GM10847 (cell line): ENCODE results near the gene GRID1.

ENCODE experiments used
- POLR2A ChIP-seq: IDR thresholded peaks from 2 replicates; pipeline ENCODE4 v1.6.1; 2011; ENCODE audit not compliant: insufficient read length; ENCODE audit errors: extremely low read depth

The GRID1 gene

DNA sequence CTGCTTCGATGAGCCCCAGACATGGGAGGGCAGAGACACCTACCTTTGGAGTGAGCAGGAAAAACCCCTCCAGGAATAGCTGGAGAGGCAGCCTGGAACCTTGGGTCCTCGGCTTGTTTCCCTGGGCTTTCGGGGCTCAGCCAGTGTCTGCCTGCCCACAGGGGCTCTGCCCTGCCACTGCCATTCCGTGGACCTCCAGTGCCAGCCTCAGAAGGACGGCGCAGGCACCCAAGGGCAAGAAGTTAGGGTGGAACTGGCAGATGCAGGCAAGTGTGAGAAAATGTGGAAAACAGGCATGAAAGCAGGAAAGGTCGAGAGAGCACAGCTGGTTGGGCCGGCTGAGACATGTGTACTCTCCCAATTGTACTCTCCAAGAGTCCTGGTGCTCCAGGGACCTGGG lies 281.5 kb downstream of the GRID1 start:
- no peak for TF ChIP-seq POLR2A

GRCh38 chr10:86084585-86084984 lies 282.0 kb downstream of the GRID1 start:
- TF ChIP-seq POLR2A = no peak

DNA sequence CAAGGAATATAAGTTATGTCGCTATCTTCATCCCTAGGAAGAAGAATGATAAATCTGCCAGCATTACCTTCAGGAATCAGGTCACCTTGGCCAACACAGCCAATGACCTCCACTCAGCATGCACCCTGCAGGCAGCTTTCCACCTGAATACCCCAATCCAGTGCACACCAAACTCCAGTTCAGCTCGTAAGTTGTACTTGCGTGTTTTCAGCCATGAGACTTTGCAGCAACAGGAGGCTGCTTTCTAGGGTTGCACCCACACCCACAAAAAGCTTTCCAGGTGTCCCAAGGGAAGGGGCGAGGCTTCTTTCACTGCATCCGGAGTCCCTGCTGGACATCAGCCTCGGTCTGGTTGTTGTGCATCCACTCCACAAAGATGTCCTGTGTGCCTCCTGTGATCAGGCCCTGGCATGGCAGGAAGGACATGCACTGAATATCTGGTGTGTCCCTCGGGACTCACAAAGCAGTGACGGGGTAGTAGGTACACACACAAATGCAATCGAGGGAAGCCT lies 282.9 kb downstream of the GRID1 start:
- no peak for TF ChIP-seq POLR2A

- no peak for TF ChIP-seq POLR2A
Observed at GRCh38 chr10:86083206-86083605, 283.4 kb downstream of the GRID1 start.

DNA sequence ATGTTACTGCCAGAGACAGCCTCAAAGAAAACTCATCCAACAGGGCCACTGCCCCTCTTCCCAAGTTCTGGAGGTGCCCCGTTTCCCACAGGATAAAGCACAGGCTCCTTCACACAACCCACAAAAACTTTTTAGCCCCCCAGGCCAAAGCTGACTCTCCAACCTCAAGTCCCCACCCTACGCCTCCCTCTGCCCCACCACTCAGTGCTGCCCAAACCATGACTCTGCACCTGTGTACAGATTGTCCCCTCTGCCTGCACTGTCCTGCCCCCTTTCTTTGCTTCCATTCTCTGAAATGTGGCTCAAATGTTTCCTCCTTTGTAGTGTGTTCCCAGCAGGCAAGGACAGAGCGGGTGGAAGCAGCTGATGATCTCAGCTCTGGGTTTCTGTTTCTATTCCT lies 284.0 kb downstream of the GRID1 start:
- TF ChIP-seq POLR2A = no peak

- TF ChIP-seq POLR2A = no peak
Observed at GRCh38 chr10:86079088-86079487, 287.5 kb downstream of the GRID1 start.

- no peak for TF ChIP-seq POLR2A
Observed at GRCh38 chr10:86078639-86079035, 288.0 kb downstream of the GRID1 start.

- no peak for TF ChIP-seq POLR2A
Observed at GRCh38 chr10:86077871-86078638, 288.5 kb downstream of the GRID1 start.

DNA sequence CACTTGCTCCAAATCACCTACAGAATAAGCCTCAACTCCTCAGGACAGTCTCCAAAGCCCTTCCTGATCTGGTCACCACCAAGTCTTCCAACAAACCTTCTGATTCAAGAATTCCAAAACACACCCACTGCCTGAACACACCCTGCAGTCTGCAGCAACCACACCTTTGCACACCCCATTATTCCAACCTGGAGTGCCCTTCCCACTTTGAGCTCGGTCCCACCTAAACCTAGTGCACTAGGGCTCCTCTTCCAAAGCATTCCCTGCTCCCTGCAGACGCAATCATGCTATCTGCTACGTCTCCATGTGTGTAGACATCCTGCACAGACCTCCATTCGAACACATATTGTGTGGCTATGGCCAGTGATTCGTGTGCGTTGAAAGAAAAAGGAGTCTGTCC lies 289.3 kb downstream of the GRID1 start:
- no peak for TF ChIP-seq POLR2A

GRCh38 chr10:86075512-86075911 lies 291.1 kb downstream of the GRID1 start:
- no peak for TF ChIP-seq POLR2A

DNA sequence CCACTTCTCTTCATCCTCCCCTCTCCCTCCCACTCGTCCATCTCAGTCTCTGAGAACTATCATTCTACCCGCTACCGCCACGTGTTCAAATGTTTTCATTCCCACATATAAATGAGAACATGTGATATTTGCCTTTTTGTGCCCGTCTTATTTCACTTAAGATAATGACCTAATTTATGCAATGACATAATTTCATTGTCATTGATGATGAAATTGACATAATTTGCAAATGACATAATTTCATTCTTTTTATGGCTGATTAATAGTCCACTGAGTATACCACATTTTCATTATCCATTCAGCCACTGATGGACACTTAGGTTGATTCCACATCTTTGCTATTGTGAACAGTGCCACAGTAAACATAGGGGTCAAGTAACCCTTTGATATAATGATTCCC lies 292.3 kb downstream of the GRID1 start:
- no peak for TF ChIP-seq POLR2A

DNA sequence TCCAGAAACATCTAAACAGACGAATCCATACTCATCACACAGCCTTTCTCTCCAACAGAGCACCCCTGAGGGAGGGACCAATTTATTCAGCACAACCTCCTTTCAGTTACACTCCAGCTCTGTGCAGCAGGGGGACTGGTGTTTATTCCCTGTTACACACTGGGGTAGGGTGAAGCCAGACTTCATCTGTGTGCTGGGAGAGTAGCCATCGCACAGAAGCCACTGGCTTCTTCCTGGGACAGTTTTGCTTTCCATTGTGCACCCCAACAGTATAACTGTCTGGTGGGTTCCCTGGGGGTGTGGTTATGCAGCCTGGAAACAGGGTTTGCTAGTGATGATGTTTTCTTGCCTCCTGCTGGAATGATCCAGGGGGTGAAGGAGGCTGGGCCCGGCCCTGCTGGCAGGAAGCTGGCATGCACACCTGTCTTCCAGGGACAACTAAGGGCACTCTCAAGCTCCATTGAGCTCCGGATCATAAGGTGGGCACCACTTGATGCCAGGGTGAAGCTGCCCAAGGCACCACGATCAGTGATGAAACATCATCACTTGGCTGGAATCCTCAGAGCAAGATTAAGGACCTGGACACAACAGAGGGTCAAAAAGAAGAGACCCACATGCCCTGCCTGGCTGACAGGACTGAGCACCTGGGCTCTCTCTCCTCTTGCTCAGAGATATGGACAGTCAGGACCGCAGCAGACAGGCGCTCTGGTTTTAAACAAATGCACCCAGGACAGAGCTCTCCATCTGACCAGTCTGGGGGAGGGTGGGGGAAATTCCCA lies 293.2 kb downstream of the GRID1 start:
- TF ChIP-seq POLR2A = no peak

GRCh38 chr10:86072413-86072812 lies 294.2 kb downstream of the GRID1 start:
- no peak for TF ChIP-seq POLR2A

DNA sequence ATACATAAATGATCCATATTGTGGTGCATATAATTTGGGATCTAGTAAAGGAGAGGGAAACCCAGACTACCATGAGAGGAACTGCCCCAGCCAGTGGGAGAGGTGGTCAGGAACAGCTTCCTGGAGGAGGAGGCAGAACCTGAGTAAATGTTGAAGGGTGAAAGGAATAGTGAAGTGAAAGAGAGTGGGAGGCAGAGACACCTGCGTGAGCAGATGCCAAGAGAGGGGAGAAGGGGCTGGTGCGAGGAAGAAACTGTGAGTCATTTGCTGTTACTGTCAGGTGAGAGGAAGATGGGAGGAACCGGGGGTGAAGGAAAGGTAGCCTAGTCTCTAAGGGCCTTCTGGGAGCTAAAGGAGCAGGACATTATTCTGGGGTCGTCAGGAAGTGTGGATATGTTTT lies 294.8 kb downstream of the GRID1 start:
- TF ChIP-seq POLR2A = no peak

GRCh38 chr10:86071145-86071544 lies 295.4 kb downstream of the GRID1 start:
- no peak for TF ChIP-seq POLR2A

DNA sequence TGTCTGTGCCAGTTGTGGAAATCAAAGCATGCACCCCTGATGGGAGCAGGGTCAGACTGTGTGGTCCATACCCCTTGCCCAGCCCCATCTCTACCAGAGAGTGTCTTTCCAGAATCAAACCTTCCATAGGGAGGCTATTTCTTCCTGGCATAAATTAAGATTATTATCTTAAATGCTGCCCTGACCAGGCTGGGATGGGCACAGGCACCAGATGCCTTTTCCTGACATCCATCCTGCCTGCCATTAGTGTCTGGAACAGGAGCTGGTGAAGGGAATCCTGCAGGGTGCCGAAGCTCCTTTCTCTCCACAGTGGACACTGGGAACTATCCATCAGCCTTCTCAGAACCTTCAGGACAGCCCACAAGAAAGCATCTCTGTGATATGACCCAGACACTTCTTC lies 296.3 kb downstream of the GRID1 start:
- TF ChIP-seq POLR2A = no peak
